OCI-LY7 (cell line): ENCODE measurements around the gene KCNQ1.

ENCODE experiments used
- CTCF ChIP-seq: fragments of 200-600 bp; sonication (generic); conservative IDR thresholded peaks from 2 replicates; pipeline ENCODE4 v1.5.1; 2014; ENCODE audit warnings: mild to moderate bottlenecking, antibody characterized with exemption, low read length, moderate library complexity, mixed read lengths
- EZH2phosphoT487 ChIP-seq: fragments of 200-600 bp; sonication (generic); IDR thresholded peaks from 2 replicates; pipeline ENCODE4 v1.6.1; 2018; ENCODE audit warnings: low read depth, borderline replicate concordance, mild to moderate bottlenecking, mixed run types, antibody characterized with exemption, low read length, moderate library complexity, mixed read lengths

DNA sequence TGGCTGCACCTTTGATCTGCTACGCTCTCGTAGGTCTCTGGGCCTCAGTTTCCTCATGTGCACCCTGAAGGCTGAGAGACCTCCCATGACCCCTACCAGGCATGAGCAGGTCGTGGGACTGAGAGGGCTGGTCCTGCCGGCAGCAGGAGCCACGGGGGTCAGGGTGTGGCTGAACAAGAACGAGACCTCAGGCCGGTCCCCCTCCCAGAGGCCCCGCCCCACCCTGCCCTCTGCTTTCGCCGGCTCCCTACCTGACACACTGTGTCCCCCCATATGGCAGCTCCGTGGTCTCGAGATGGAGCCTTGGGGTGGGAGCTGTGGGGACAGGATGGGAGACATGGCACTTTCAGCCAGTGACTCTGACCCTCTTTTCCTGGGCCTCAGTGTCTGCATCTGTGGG, 400.2 kb downstream of the KCNQ1 start:
- TF ChIP-seq EZH2phosphoT487: no peak
- TF ChIP-seq CTCF: no peak
